ENCODE measurements around the gene PDE4B.

PDE4B gene

DNA sequence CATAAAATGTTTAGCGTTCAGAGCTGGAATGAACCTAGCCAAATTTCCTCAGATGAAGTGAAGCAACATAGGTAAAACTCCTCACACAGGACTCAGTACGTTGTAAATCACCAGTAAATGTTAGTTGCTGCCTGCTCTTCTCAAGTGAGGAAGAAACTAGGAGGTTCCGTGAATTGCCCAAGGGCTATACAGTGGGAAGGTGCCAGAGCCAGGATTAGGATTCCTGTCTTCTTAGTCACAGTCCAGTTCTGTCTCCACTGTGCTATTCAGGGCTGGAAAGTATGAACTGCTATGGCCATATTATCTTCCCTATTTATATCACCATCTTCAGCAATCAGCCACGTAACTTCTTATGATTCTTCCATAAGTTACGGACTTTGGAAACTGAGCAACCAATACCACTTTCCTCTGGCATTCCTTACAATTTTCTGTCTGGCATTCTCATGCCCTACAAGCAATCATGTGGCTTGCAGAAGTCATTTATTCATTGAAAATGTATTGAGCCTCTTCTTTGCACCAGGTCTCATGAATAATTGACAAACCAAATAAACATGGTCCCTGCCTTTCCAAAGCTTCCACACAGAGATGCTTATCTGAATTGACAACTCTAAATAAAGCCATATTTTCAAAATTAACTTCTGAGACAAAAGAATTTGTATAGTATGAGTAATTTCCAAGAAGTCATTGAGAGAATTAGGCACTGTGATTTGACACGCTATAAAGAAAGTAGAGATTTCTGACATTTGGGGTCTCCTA lies 469.7 kb downstream of the PDE4B start:
- DNase-seq (ENCODE audit: low read depth): no peak

DNA sequence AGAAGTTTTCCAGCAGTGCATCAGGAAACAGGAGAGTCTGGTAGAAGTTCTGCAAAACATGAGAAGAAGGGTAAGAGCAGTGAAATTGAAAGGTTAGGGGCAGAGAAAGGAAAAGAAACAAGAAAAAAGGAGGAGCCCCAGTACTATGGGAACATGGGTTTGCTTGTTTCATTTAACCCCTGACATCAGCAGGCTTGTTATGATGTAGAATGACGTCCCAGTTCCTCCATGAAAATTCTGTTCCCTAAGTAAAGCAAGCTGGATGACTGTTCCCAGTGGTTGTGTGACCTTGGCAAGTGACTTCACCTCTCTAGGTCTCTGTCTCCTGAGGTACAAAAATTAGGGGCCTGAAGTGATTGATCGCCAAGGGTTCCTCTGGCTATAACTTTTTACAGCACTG lies 472.6 kb downstream of the PDE4B start:
- DNase-seq (ENCODE audit: low read depth): no peak

DNA sequence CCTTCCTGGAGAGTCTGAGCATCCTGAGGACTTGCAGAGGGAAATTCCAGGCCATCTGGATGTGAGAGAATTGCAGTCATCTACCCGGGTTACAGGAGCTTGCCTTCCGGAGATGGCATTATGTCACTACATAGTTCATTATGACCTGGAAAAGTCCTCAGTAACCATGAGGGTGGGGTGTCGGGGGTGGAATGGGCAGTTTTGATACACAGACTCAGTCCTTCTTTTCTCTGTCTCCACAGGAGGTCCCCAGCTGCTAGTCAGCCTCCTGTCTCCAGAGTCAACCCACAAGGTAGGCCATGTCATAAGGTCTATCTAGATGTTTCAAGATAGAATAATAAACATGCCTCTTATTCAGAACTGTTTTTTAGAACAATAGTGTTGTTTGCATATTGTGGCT lies 473.1 kb downstream of the PDE4B start:
- no peak for DNase-seq (ENCODE audit: low read depth)

DNA sequence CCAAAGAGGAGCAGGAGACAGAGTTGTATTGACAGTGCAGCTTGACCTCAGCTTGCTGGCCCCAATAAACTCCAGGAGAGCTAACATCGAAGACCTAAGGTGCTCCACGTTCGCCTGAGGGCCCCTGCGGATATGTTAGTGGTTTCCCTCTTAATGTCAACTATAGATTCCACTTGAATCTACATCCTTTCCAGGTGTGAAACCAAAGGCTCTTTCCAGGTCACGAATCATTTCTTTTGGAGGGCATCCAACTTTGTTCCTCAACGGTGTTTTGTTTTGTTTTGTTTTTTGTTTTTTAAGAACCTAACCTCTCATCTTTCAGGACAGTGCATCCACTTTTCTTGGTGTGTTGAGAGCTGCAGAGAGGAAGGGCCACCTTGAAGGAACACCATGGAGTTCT lies 473.7 kb downstream of the PDE4B start:
- DNase-seq (ENCODE audit: low read depth): no peak

- no peak for DNase-seq (ENCODE audit: low read depth)
Observed at GRCh38 chr1:66266756-66267155, 474.1 kb downstream of the PDE4B start.

GRCh38 chr1:66267201-66267940 lies 474.7 kb downstream of the PDE4B start:
- DNase-seq (ENCODE audit: low read depth): no peak

DNA sequence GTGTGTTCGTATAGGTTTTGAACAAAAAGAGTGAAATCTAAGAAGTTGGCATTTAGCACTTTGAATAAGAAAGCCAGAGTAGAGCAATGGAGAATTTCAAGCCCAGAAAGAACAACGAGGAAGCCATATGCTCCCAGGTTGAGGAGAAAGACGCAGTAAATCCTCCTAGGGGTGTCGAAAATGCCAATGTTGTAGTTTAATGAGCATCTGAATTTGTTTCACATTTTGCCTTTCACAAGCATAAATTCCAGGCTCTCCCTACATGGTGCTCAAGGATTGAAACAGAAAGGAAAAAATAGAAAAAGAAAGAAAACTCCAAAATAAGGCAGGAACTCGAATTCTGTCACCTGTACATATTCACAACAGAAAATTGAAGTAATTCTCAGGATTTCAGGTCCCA lies 476.5 kb downstream of the PDE4B start:
- no peak for DNase-seq (ENCODE audit: low read depth)

DNA sequence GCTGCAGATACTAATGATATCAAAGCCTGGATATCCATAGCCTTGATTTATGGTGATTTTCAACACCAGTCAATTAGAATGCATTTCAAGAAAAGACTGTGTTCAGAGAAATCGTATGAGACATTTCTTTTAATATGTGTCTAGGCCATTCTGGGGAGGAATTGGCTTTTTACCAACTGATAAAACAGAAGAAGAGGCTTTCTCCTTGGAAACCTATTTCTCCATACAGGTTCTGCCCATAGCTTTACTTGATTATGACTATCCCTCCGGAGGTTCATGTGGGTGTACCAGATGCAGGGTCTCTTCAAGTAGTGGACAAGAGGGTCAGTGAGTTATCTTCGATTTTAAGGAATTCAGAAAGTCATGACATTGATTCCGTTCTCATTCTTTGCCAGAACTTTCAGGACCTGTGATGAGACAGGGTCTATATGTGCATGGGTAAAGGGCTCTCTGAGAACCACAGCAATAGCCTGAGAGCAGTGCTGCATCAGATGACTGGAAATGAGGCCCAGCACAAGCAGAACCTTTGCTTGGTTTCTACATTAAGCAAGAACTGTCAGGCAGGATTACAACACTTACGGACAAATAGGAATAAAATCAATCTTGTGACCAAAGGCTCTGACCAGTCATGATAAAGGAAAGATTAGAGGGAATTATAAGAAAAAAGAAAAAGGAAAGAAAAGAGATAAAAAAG lies 477.6 kb downstream of the PDE4B start:
- no peak for DNase-seq (ENCODE audit: low read depth)

- DNase-seq (ENCODE audit: low read depth): peak; percentile 32
Observed at GRCh38 chr1:66271216-66271903, 478.7 kb downstream of the PDE4B start.

DNA sequence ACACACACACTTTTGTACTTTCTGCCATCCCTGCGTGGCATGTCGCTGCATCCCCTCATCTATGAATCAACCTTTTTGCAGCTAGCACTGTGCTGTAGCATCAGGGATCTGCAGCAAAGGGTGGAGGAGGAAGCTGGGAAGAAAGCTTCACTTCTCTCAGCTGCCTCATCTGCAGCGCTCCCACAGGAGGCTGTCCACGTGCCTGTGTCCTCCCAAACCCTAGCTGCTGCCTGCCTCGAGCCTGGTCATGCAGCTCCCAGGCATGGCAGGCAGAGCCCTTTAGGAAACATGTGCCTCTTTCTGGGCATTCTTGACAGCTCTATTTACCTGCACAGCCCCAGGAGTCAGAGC lies 479.2 kb downstream of the PDE4B start:
- DNase-seq (ENCODE audit: low read depth): no peak

DNA sequence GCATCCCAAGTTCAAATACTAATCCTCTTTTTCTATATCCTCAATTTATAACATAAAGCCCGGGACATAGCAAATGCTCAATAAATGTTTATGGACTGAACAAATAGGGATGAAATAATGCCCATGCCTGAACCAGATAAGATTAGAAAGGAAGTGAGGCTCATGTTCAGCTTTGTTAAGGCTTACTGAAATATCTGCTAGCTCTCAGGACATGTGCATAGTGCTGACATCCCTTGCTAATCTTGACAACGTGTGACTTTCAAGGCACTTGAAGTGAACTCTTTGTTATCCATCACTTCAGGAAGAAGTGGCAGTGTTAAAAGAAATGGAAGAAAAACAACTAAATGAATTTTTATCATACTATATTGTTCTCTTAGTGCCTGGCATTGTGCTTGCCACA lies 481.0 kb downstream of the PDE4B start:
- no peak for DNase-seq (ENCODE audit: low read depth)

- DNase-seq (ENCODE audit: low read depth): no peak
Observed at GRCh38 chr1:66274634-66275033, 481.9 kb downstream of the PDE4B start.

GRCh38 chr1:66275083-66275482 lies 482.4 kb downstream of the PDE4B start:
- DNase-seq (ENCODE audit: low read depth): no peak

- DNase-seq (ENCODE audit: low read depth): no peak
Observed at GRCh38 chr1:66275601-66276023, 482.9 kb downstream of the PDE4B start.

- no peak for DNase-seq (ENCODE audit: low read depth)
Observed at GRCh38 chr1:66276218-66276617, 483.5 kb downstream of the PDE4B start.

GRCh38 chr1:66278260-66279021 lies 485.7 kb downstream of the PDE4B start:
- DNase-seq (ENCODE audit: low read depth): no peak

- no peak for DNase-seq (ENCODE audit: low read depth)
Observed at GRCh38 chr1:66281808-66282207, 489.1 kb downstream of the PDE4B start.

GRCh38 chr1:66282343-66282852 lies 489.7 kb downstream of the PDE4B start:
- peak; percentile 48 for DNase-seq (ENCODE audit: low read depth)

DNA sequence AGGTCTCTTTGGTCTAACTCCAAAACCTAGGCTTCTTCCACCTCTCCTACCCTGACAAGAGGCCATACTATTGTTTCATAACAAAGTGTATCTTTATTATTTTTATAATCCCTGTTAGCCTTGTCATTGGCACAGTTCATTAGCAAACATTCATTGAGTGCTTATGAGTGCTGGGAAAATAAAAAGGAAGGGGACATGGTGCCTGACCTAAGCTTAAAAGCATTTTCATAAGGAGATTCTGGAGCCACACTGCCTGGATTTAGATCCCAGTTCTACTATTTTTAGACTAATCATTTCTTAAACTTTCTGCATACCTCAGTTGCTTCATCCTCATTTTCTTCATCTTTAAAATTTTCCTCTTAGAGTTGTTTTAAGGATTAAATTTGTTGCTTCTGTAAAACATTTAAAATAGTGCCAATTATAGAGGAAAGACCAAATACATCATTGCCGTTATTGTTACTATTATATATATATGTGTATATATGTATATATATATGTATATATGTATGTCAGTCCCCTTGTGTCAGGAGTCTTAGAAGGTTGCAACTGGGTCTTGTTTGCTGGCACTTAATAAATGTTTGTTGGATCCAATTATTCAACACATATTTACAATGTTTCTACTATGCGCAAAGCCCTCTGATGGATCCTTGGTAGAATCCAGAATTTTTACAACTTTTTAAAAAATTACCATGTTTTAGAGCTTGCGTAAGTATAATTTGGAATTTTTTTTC lies 490.4 kb downstream of the PDE4B start:
- no peak for DNase-seq (ENCODE audit: low read depth)

DNA sequence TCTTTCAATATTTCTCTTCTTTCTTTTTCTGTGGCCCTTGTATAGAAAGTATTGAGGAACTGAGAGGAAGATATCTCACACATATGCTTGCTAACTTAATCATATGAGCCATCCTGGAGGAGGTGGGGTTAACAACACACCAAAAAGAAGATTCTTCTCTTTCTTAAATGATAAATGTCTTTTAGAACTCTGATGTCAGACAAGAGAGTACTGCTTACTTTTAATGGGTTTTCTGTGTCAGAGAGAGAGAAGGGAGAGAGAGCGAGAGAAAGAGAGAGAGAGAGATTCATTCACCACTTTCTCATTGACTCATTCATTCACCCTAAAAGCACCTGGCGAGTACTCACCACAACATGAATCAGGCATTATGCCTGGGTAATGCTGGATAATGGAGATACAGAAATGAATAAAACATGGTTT lies 490.9 kb downstream of the PDE4B start:
- no peak for DNase-seq (ENCODE audit: low read depth)

DNA sequence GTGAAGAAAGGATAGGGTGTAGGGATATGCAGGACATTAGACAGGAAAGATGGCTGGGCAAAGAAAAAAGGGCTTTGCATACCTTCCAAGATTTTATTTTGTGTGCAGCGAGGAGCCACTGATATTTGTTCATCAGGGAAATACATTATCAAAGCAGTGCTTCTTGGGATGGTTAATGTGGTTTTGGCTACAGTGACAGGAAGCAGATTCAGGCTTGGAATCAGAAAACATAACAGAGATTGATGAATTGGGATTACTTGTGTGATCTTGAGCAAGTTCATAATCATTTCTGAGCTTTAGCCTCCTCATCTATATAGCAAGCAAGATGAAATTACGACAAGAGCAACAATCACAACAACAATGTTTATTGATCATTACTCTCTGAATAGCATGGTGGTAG lies 492.1 kb downstream of the PDE4B start:
- DNase-seq (ENCODE audit: low read depth): no peak
